EH (cell line): ENCODE measurements around the gene TICAM2.

ENCODE experiments used
- DNase-seq: peaks from one replicate; pipeline ENCODE4 v3.0.0-alpha.2; 2015; ENCODE audit warnings: low read depth

Gene TICAM2

DNA sequence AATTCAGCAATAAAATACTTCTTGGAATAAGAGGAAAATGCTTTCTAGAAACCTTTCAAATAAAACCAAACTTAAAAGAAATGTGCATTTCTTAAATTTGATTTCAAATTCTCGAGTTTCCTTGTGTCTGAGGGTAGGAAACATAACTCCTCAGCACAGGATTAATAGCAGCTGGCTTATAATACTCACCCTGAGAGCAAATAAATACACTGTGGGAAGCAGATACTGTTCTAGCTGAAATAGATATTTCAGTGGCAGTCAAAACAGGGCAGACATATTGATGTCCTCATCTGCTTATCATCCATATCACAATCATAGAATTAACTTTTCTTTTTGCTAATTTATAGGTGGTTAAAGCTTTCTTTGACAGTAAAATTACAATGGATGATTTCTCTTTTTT lies 33.6 kb downstream of the TICAM2 start:
- DNase-seq = no peak

DNA sequence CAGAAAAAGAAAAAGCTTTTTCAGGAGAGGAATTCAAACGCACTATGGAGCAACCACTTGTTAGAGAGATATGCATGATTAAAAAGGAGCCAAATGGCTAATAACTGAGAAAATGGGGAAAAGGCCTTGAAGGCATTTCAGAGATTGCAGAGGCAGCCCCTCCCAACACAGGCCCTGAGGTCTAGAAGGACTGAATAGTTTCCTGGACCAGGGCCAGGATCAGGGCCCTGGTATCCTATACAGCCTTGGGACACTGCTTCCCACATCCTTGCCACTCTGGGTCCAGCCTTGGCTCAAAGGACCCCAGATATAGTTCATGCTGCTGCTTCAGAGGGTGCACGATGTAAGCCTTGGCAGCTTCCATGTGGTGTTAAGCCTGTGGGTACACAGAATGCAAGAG lies 37.0 kb downstream of the TICAM2 start:
- peak; percentile 61 for DNase-seq

DNA sequence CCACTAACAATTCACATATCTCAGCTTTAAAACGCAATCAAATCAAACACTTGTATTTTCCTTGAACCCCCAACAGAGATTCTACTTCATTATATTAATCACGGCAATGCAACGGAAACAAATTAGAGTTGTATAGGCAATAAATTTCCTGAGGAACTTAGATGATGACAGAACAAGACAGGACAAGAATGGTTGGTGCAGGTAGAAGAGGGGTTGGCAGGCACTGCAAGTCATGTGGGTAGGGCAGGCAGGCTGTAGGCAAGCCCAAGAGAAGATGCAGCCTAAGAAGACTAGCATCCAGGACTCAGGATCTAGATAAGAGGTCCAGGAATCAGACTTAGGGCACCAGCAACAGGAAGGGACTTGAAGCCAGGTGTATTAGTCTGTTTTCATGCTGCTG lies 41.1 kb downstream of the TICAM2 start:
- no peak for DNase-seq

DNA sequence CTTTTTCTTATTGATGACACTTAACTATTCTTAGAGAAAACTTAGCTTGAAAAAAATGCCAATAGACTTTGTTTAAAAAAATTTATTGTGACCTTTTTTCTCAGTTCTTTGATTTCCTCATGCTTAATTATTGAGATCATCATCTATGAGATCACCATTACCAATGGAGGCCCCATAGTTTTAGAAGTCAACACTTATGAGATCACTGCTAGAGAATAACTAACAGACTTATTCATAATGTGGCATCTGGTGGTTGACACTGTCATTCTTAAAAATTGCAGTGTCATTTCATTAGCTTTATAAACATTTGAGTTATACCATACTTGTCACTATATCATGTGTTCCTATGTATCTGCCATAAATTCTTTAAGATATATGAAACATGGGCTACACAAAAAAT lies 42.8 kb downstream of the TICAM2 start:
- DNase-seq = peak; percentile 85

DNA sequence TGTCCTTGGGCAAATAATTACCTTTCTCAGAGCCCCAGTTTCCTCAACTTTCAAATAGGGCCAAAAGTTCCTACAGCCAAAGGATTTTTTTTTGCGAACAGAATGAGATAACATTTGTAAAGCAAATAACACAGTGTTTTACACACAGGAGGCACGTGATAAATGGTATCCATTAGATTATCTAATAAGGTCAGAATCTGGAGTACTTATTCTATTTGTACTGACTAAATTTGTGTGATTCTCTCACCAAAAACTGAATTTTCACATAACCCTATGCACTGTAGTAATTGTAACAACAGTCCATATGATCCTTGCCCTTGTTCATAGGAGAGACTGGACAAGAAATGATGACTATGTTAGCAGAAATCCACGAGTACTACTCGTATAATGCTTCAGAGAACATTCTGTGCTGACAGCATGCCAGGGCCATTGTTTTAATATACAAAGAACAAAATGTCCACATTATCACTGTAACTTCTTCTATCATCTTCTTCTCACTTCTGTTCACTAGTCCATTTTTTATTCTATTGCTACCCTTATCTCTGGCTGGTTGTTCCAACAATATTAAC lies 43.8 kb downstream of the TICAM2 start:
- peak; percentile 37 for DNase-seq

DNA sequence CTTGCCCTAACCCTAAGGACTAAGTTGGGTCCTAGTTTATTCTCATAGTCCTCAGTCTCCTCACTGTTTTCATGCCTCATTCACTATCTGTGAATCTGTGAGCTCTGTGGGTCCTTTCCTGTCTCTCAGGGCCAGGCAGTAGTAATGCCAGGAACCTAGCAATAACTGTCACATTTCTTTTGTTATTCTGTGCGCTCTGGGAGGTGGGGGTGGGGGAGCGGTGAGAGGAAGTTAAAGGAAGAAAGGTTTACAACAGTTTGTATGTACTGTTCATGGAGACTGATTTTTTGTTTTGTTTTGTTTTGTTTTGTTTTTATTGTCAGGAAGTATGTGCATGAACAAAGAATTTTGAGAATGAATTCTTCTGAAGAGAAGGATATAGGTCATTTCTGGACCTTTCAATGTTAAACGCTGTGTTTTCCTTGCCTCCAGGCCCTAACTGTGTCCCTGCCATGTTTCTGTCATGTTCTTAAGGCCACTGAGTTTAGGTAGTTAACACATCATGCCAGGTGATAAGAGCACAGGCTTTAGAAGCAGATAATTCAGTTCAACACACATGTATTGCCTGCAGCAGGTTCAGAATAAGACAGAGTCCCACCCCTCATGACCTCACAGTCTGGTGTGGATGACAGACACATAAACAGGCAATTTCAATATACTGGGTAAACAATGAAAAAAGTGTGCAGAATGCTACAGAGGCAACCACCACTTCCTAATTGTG lies 44.5 kb downstream of the TICAM2 start:
- peak; percentile 40 for DNase-seq

DNA sequence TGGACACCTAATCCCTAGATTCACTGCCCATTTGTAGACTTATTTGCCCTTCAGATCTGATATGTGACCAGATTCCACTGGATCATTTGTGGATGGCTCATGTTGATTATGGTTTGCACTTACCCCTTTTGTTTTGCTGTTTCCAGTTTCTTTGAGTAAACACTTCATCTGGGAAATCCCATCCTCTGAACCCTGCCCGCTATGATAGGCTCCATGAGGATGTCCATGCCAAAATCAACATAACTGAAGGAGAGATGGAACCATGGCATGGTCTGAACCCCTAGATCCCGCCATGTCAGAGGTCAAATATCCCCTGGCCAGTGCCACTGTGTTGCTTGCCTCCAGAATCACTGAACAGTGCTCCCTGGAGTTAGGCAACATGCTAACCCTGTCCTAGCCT lies 46.0 kb downstream of the TICAM2 start:
- DNase-seq = no peak

DNA sequence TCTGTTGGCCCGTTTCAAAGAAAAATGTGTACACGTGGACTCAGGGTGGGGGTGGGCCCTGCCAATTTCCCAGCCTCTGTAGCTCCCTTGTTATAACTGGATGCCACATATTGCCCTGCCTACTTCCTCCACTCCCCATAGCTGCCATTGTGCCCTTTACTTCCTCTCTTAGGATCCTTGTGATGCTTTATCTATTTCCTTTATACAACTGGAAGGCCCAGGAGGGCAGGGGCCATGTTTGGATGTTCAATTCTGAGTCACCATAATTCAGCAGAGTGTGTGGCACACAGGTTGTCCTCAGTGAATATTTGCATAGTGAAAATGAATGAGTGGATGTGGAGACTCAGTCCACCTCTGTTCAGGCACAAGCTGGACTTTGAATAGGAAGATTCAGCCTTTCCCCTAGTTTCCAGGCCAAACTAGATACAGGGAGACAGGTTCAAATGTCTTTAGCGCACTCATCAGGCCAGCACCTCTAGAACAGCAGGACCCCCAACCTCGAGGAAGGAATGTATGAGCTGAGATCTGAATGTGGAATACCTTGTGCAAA lies 47.1 kb downstream of the TICAM2 start:
- DNase-seq = no peak

DNA sequence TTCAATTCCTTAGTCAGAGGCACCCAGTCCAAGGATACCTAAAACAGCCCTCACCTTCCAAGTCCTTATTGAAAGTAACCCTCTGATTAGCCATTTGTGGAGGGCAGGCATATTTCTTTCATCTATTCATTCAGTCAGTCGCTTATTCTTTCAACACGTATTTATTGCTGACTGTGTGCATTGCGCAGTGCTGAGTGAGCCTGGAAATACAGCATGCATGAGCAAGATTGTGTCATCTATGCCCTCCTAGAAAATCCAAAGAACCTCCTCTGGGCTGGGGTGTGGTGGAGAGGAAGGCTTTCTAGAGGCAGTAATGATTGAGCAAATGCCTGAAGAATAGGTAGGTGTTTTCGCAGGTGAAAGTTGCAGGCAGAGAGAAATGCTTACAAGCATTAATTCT lies 49.2 kb downstream of the TICAM2 start:
- no peak for DNase-seq

DNA sequence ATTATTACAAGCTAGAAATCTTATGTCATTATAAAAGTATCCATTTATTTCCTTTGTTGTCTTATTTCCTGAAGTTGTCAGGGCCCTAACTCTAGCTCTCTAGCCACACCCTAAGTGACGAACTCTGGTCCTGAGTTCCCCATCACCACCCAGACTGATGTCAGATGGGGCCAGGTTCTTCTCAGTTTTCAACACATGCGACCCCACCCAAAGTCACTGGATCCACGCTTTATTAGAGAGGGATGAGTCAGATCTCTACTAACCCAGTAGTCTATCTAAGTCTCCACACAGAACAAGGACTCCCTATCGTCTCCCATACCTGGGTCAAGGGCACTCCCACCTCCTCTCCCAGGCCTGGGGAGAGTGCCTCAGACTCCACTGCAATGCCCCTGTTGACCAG lies 50.9 kb downstream of the TICAM2 start:
- peak; percentile 38 for DNase-seq

DNA sequence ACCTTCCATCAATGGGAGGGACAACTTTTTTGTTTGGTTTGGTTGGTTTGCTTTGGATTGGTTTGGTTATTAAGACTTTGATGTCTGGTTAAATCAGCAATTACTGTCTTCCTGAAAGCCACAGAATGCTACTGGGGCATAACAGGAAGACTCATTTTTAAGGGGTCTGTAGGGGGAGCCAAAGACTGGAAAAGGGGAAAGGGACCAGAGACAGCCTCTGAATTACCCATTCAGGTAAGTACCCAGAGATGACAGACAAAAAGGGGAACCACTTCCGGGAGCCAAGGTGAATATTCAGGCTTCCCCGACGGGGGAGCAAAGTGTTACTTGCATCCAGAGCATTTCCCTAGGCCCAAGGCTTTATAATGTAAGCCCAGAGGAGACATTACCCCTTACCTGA lies 53.1 kb downstream of the TICAM2 start:
- peak; percentile 46 for DNase-seq

DNA sequence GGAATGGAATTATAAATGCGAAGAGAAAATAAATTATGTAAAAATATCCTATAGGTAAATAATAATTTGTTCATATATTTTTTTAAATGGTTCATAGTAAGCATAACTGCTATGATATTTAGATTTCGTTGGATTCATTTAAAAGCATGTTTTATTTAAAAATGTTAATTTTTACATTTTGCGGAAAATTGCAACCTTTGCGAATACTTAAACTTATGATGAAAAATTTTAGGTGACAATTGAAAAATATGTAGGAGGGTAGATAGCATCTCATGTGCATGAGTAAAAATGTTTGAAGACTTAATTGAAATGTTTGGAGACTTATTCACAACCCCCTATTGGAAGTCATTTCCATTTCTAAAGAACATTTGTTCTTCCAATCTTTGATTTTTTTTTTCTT lies 53.6 kb downstream of the TICAM2 start:
- no peak for DNase-seq

DNA sequence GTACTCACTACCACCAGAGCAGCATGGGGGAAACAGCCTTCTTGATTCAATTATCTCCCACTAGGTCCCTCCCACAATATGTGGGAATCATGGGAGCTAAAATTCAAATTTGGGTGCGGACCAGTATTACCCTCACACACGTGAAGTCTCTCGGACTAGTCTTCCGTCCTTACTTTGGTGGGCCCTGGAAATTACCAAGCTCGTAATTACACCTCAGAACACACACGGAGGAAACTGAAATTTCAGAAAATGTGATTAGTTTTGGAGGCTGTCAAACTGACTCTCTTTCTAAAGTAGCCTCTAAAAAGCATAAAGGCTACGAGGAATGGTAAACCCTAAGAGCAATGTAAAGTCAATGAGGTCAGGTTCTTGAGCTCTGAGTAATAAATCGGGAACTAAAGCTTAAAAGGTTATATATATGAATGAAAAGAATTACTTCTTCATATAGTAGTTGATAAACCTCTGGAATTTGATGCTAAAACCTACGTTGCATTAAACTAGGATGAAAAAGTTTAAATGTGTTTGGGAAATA lies 56.9 kb downstream of the TICAM2 start:
- no peak for DNase-seq

DNA sequence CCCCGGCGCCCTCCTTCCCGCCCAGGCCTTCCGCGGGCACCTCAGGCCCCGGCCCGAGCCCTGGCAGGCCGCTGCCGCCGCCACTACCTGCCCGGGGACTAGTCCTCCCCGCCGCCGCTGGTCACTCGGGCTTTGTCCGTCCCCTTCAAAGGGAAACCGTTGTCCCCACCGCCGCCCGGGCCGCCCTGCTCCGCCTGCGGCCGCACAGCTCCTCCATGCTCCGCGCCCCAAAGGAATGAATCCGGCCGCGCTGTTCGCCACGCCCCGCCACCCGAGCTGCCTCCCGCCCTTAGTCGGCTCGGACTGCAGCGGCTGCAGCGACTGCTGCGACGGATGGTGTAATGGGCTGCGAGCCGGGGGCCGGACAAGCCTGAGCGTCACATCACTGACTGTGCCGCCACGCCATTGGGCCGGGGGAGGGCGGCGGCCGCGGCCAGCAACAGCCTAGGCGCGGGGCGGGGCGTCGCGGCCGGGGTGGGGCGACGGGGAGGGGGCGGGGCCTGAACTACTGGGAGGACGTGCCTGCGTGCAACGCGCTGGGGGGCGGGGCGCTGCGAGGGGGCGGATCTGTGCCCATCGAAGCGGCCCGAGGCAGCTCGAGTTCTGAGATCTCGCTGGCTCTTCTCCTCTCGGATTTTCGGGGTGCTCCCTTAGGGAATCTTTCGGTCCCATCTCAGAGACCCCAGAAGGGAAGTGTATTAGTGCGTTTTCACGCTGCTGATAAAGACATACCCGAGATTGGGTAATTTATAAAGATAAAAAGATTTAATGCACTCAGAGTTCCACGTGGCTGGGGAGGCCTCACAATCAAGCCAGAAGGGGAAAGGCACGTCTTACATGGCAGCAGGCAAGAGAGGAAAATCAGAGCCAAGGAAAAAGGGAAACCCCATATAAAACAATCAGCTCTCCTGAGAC lies 57.6 kb downstream of the TICAM2 start, which contains the start of gene FEM1C:
FEM1C (minus strand) TSS at position 340 of the 915 bp plus-strand sequence. CDS start 1,282 bp downstream, outside the sequence.
- peak; percentile 99 for DNase-seq

DNA sequence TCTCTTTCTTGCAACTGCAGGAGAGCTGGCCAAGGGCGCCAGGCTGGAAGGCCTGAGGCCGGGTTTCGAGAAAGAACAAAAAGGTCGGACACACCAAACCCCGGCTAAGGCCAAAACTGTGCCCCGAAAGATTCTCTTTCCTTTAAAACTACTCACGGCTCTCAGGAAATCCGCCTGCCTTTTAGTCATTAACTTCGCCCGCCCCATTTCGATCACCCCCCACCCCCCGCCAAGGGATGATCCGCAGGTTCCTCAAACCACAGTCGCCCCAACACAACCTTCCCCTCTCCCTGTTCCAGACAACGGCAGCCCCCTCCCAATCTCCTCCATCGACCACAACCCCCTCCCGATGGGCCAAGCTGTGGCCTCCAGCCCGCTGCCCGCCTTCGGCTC lies 58.2 kb downstream of the TICAM2 start:
- no peak for DNase-seq

DNA sequence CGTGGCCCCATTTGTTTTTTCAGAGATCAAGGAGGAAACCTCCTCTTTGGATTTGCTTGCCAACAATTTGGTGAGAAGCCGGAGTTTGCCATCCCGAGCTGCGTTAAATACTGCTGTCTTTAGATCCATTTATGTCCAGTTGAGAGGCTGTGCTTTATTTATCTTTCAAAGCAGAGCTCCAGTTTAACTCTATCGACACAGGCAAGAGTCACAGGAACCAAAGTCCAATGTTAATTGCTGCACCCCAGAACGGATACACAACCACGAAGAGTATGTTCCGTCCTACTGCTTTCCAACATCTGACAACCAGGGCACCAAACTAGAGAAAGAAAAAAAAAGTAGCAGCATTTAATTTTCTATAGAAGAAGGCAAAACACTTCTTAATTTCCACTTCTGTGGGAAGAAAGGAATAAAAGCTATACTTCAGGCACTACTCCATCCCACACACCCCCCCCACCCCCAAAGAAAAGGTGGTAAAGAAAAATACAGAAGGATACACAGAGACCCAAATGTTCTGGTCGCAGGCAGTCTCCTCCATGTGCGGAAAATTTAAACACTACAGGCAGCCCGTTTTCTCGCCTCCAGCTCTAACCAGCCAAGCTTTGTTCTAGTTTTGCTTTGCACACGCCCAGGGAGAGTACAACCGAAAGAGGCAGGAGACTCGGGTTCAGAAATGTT lies 58.8 kb downstream of the TICAM2 start:
- DNase-seq = peak; percentile 68

DNA sequence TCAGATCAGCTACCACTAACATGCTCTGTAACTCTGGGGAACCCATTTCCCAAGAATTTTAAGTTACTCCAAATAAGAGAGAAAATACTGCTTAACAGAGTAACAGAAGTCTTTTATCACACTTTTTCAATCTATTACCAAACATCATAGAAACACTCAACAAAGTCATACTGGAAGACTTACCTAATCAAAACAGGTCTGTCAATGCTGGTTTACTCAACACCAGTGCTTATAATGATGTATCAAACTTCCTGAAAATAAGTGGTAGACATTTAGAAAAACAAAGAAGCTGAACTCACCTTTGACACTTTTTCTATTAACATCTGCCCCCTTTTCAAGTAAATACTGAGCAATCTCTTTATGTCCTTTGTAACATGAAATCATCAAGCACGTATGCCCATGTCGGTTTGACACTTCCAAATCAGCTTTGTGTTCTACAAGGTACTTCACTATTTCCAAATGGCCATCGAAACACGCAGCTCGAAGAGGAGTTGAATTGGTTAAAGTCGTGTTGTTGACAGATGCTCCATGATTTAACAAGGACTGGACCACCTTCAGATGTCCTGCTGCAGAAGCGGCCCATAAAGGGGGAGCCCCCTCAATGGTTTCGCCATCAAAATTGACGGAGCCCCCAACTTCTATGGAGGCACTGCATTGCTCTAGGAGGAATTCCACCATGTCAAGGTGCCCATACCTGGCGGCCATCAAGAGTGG lies 59.5 kb downstream of the TICAM2 start:
- no peak for DNase-seq

DNA sequence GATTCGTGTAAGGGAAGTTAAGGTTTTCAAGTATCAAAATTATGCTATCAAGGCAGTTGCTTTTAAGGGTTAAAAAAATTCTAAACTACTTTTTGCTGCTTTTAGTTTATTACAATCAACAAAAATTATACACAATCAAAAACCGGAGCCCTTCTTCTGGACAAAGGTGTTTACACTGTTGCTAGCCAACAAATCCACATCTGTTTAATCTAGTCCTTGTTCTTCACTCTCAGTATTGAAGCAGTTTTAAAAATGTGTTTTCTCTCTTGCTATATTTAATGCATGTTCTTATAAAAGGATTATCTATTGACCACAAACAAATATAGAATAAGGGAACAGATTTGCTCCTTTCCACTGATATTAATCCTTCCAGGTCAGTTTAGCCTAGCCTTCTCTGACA lies 60.2 kb downstream of the TICAM2 start:
- no peak for DNase-seq

DNA sequence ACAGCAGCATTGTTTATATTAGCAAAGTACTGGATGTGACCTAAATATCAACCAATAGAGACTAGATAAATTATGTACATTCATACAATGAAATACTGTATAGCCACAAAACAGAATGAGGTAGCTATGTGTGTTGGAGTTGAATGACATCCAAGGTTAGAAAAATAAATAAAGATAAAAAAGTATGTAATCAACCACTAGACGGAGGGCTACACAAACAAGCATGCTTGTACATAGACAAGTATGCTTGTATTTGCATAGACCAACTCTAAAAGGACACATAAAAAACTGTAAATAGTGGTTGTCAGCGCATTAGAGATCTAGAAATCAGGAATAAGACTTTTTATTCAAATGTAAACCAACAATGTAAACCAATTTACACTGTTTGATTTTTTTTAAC lies 60.7 kb downstream of the TICAM2 start:
- no peak for DNase-seq

DNA sequence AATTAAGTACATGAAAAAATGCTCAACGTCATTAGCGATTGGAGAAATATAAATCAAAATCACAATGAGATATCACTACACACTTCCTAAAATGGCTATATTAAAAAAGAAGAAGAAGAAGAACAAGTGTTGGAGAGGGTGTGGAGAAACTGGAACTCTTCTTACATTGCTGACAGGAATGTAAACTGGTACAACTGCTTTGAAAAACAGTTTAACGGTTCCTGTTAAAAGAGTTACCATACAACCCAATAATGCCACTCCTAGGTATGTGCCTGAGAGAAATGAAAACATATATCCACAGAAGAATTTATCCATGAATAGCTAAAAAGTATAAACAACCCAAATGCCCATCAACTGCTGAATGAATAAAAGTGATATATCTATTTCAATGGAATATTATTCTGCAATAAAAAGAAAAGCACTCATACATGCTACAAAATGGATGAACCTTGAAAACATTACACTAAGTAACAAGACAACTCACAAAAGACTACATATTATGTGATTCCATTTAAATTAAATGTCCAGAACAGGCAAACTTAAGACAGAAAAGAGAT lies 66.7 kb downstream of the TICAM2 start:
- no peak for DNase-seq

DNA sequence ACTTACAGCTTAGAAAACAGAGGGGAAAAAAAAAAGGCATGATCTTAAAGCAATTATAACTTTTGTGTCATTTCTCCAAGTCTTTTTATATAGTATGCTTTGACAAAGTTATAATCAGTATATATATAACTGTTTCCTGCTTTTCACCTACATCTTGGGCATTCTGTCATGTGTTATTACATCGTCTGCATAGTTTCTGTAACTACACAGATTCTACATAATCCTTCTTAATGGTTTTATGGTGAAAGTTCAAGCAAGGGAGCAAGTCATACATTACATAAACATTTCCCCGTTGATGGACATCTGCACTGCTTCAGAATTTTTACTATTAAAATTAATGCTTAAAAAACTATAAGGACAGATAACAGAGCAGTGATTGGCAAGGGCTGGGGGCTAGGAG lies 69.8 kb downstream of the TICAM2 start:
- DNase-seq = peak; percentile 20
